Superior temporal gyrus (tissue), 1 donor: ENCODE data around the gene IL12RB1.

Experiments
- DNase-seq: peaks from one replicate; pipeline ENCODE4 v3.0.0-alpha.2; 2016; ENCODE audit errors: extremely low spot score

Gene IL12RB1

GRCh38 chr19:18086590-18087138 lies at the start of gene IL12RB1:
IL12RB1 (minus strand) TSS chr19:18086934; CDS start chr19:18086823, 111 bp downstream.
- DNase-seq, result no peak

GRCh38 chr19:18135712-18136584 lies 49.2 kb upstream of the IL12RB1 start:
- DNase-seq, result no peak

- DNase-seq, result no peak
Measured at GRCh38 chr19:18131841-18132596, 45.3 kb upstream of the IL12RB1 start.

GRCh38 chr19:18130523-18131242 lies 43.9 kb upstream of the IL12RB1 start:
- no peak for DNase-seq

GRCh38 chr19:18128805-18129204 lies 42.1 kb upstream of the IL12RB1 start:
- DNase-seq, result no peak

GRCh38 chr19:18128044-18128443 lies 41.3 kb upstream of the IL12RB1 start:
- no peak for DNase-seq

GRCh38 chr19:18126097-18126496 lies 39.4 kb upstream of the IL12RB1 start:
- DNase-seq, result no peak

- no peak for DNase-seq
Measured at GRCh38 chr19:18123819-18124218, 37.1 kb upstream of the IL12RB1 start.

GRCh38 chr19:18122860-18123795 lies 36.4 kb upstream of the IL12RB1 start:
- DNase-seq, result no peak

- no peak for DNase-seq
Measured at GRCh38 chr19:18122424-18122823, 35.7 kb upstream of the IL12RB1 start.

GRCh38 chr19:18121166-18121565 lies 34.4 kb upstream of the IL12RB1 start:
- DNase-seq, result no peak

- no peak for DNase-seq
Measured at GRCh38 chr19:18120127-18120526, 33.4 kb upstream of the IL12RB1 start.

GRCh38 chr19:18119717-18120105 lies 33.0 kb upstream of the IL12RB1 start:
- peak; percentile 26 for DNase-seq

- DNase-seq, result peak; percentile 58
Measured at GRCh38 chr19:18119013-18119716, 32.4 kb upstream of the IL12RB1 start.

GRCh38 chr19:18118420-18119012 lies 31.8 kb upstream of the IL12RB1 start:
- no peak for DNase-seq

- peak; percentile 85 for DNase-seq
Measured at GRCh38 chr19:18117692-18118378, 31.1 kb upstream of the IL12RB1 start.

GRCh38 chr19:18117364-18117691 lies 30.6 kb upstream of the IL12RB1 start:
- DNase-seq, result no peak

- DNase-seq, result no peak
Measured at GRCh38 chr19:18114483-18114882, 27.7 kb upstream of the IL12RB1 start.

- DNase-seq, result no peak
Measured at GRCh38 chr19:18113827-18114226, 27.1 kb upstream of the IL12RB1 start.
